HTERT RPE-1 (cell line): ENCODE measurements around the gene PRM2.

Source experiments
- in situ Hi-C: fragments of 300-500 bp; cut with MboI; formaldehyde crosslinking; loops from 4 replicates; pipeline ENCODE4 v1.14.3; 2020; ENCODE audit warnings: low sequenced_read_pairs

The PRM2 gene

DNA sequence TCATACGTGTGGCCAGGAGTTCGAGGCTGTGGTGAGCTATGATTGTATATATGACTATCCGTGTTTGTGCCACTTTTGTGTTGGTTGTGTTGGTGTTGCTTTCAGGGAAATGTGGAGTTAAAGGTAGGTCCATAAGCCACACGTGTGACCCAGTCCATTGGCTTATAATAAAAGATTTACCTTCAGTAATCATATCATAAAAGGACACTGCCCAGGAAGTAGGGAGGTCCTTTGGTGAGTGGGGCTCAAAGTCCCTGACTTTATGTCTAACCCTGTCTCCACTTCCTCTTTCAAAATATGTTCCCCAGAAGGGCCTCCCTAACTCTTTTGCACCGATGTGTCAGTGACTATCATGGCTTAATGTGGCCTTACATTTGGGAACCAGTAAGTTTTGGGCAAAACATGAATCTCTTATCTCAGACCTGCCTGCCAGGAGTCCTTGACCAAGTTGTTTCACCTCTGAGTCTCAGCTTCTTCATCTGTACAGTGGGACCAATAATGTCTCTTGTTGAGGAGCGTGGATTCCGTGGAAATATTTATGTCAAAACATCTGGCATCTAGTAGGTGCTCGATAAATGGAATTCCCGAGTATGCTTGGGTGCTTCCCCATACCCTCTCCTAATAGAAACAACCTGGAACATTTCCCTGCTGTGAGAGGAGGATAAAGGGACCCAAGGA is 12.0 kb downstream of the PRM2 start:
- in situ Hi-C loops = no loop called here

DNA sequence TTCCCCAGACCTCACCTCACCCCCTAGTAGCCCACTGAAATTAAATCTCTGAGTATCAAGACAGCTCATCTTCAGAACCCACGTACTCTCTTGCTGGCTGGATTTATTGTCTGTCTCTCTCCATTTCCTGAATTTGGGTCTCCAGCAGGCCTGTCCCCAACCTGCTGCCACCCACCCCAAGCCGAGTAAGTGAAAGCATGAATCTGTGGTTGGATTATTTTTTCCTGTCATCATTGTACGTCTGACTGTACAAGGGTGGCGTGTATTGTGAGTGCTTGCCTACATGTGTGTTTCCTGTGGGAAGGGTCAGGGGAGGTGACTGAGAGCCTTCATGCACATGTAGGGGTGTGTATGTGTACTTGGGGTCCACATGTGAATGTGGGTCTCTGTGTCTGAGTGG is 12.5 kb downstream of the PRM2 start:
- in situ Hi-C loops = no loop called here

DNA sequence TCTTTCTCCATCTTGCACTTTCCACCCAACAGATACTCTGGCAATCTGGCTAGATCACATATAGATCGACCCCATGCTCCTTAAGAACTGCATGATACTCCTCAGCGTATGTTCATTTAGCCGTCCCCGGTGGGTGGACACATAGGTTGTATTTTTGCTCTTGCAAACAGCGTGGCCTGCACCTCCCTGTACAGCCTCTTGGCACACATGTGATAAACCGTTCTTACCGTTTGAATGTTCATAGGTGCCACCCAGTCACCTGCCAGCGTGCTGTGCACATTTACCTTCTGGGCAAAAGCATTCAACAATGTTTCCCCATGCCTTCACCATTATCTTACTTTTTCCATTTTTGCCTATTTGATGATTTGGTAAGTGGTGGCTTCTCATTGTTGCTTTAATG is 13.4 kb downstream of the PRM2 start:
- in situ Hi-C loops = no loop called here

DNA sequence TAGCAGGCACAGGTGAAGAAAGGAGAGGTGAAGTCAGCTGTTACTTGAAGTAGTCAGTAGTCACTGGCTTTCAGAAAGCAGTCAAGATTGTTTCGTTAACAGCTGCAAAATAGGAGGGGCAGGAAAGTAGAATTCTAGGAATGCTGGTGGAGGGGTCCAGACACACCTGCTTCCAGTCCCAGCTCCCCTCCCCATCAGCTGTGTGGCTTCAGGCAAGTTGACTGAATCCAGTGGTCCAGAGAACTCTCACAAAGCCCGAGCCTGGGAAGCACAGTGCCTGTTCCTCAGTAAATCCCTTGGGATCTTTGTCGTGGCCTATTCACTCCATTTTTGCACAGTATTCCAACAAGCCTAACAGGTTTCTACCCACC is 15.7 kb downstream of the PRM2 start:
- in situ Hi-C loops = no loop called here

DNA sequence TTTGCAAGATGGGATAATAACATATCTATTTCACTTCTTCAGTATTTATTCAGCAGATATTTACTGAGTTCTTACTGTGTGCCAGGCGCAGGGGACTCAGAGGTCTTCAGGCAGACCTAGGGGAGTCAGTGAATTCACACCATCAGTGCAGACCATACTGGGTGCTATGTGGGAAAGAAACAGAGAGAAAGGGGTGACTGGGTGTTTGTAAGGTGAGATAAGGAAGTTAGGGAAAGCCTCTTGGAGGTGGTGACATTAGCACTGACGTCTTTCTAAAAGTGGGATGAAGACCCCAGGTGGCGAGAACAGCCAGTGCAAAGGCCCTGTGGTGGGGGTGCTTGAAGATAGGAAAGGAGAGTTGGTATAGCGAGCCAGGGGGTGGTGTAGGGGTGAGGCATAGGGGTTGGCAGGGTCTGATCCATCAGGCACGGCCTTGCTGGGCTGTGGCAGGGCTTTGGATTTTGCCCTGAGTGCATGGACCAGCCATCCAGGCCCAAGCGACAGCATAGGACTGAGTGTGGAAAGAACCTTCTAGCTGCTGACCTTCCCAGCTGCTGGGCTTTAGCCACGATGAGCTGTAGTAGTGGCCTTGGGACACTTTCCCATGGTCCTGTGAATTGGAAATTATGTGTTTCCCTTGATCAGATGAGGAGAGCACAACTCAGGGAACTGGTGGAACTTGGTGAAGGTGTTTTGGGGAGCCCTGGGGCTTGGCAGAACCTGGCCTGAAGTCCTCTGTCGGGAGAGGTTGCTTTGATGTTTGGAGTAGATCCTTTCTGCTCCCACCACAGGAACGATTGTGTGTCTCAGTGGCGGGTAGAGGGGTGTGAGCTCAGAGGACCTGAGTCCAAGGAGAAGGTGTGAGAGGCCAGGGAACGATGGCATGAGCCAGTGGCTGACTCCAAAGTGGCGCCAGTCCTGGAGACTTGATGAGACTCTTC is 16.4 kb downstream of the PRM2 start:
- in situ Hi-C loops = no loop called here

DNA sequence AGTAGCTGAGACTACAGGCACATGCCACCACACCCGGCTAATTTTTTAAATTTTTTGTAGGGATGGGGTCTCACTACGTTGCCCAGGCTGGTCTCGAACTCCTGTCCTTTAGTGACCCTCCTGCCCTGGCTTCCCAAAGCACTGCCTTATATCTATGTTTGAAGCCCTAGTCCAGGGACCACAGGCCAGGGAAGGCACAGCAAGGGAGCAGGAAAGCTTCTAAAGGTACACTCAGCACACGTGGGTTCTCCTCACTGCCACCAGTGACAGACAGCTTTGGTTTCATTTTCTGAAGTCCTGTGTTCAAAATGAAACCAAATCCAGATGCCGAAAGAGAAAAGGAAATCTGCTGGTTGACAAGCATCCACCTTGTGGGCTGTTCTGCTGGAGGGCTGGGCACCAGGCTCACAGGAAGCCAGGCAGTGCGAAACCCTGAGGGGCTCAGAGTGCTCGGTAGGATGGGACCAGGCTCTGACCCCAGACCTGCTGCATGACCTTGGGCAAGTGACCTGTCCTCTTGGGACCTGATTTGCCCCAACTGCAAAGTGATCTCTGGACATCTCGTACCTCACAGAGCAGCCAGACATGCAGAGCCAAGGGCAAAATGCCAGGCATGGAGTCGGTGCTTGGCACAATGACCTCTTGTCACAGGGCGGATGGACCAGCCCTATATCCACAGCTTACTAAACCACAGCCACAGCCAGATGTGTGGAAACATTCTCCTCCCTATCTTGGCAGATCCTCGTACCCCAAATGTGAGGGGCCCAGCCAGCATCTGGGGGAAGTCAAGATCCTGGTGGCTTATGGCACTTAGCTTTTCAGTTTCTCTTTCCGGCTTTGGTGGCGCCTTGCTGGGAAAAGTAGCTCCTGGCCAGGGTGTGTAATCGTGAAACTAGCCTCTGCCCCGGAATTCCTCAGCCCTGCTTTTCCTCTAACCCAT is 17.5 kb downstream of the PRM2 start:
- in situ Hi-C loops = no loop called here

DNA sequence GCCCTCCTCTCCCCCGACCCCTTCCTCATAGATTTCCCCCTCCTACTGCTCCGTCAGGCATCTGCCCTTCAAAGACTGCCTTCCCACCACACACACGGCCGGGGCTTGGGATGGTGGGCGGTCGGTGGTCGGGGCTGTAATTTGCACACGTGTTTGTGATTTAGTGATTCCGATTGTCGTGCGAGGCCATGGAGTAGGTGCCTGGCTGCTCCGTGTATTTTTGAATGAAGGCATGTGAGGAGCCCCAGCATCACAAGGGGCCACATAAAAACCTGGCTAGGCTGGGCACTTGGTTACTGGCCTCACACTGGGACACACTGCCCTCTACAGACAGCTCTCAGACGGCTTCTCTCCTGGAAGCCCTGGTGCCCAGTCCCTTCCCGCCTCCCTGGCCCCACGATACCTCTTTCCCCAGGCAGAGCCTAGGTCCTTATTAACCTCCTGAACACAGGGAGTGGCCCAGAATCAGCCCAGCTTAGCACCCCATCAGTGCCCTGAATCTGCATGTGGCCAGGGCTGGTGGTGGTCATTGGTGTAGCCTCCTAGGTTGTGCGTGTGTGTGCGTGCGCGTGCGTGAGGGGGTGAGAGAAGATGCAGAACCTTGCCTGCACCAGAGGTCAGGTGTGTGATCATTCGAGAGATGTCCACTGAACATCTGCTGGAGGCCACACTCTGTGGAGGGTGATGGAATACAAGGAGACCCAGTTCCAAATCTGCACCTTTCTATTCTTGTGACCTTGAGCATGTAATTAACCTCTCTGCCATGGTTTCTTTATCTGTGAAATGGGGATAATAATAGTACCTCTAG is 18.9 kb downstream of the PRM2 start:
- in situ Hi-C loops = no loop called here

DNA sequence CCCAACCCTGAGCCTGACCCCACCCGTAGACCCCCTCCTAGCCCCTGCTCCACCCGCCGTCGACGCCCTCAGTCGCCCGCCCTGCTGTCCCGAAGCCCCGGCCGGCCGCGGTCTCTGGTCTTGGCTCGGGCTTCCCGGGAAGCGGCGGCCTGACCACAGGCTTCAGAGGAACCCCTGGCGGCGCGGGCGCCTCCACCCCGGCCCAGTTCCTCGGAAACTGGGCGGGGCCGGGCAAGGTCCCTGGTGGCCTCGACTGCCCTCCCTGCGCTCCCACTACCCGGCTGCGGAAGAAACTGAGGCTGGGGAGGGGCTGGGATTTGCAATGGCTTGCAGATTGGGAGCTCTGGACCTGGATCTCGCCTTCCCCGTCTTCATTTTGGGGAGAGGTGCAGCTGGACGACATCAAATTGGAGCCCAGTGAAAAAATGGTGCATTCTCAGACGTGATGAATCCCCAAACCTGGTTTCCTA is 19.6 kb downstream of the PRM2 start:
- in situ Hi-C loops = no loop called here

DNA sequence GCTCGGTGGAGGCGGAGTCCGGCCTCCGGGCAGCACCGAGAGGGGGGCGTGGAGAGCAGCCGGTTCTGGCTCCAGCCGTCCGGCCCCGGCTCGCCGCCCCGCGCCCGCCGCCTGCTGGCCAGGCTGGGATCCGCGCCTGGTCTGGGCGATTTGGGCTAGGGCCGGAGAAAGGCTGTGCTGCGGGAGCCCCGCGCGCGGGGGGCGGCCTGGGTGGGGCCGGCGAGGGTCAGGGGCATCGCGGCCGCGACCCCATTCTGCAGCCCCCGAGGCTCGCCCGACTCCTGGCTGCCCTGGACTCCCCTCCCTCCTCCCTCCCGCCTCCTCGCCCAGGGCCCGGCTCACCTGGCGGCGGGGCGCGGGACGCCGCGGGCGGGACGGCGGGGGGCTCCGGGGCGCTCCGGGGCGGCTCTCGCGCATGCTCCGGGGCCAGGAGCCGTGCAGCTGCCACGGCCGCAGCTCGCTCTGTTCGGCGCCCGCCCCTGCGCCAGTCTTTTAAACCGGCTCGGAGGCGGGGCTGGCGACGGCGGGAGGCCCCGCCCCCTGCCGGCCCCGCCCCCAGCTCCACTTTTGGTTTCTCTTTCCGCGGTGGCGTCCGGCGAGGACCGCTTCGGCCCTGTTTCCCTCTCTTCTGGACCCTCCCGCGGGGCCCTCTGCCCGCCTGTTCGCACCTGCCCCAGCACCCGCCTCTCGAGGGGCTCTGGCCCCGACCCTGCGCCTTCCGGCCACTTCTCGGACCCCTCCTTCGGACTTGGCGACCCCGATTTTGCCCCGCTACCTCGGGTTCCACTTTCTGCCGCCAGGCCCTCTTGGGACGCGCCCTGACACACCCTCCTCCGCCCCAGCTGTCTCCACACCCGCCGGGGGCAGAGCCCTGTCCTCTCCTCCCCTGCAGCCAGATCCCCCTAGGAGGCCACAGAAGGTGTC is 20.3 kb downstream of the PRM2 start, which contains the start of gene SOCS1:
SOCS1 (minus strand) TSS at position 468 of the 924 bp plus-strand sequence. CDS start 726 bp downstream, outside the sequence.
- in situ Hi-C loops = no loop called here

DNA sequence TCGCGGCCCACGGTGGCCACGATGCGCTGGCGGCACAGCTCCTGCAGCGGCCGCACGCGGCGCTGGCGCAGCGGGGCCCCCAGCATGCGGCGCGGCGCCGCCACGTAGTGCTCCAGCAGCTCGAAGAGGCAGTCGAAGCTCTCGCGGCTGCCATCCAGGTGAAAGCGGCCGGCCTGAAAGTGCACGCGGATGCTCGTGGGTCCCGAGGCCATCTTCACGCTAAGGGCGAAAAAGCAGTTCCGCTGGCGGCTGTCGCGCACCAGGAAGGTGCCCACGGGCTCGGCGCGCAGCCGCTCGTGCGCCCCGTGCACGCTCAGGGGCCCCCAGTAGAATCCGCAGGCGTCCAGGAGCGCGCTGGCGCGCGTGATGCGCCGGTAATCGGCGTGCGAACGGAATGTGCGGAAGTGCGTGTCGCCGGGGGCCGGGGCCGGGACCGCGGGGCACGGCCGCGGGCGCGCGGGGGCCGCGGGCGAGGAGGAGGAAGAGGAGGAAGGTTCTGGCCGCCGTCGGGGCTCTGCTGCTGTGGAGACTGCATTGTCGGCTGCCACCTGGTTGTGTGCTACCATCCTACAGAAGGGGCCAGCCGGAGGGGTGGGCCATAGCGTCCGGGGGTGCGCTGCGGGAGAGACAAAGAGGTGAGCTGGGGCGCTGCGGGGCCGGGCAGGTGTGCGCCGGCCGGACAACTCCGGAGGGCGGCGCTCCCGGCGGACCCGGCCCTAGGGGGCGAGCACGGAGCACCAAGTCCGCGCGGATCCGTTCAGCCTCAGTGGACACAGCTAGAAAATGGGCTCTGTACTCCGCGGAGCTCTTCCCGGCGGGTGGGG is 21.2 kb downstream of the PRM2 start:
- in situ Hi-C loops = no loop called here

DNA sequence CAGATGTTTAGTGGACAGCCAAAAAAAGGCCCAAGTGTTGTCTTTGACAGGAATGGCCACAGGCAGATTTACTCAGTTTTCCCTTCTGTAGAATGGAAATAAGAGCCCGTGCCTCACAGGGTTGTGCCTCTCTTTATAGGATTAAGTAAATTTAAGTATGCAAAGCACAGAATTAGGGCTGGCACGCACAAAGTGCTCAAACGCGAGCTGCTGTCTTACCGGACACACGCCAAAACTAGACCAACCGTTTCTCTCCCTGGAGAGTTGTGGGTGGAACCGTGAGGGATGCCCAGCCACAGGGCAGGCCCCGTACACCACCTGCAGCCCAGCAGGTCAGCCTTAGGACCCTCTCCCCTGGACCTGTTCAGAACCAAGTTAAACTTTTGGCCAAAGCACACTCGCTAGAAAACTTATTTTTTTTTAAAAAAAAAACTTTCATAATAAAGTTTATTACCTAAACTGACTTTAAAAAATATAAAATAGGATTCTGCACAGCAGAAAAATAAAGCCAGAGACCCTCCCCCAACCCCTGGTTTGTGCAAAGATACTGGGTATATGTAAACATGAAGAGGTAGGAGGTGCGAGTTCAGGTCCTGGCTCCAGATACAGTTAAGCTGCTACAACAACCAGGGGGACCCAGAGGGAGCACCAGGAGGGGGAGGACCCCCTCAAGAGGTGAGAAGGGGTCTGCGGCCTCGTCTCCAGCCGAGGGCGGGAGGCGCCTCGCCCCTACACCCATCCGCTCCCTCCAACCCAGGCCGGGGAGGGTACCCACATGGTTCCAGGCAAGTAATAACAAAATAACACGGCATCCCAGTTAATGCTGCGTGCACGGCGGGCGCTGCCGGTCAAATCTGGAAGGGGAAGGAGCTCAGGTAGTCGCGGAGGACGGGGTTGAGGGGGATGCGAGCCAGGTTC is 22.0 kb downstream of the PRM2 start:
- in situ Hi-C loops = no loop called here

DNA sequence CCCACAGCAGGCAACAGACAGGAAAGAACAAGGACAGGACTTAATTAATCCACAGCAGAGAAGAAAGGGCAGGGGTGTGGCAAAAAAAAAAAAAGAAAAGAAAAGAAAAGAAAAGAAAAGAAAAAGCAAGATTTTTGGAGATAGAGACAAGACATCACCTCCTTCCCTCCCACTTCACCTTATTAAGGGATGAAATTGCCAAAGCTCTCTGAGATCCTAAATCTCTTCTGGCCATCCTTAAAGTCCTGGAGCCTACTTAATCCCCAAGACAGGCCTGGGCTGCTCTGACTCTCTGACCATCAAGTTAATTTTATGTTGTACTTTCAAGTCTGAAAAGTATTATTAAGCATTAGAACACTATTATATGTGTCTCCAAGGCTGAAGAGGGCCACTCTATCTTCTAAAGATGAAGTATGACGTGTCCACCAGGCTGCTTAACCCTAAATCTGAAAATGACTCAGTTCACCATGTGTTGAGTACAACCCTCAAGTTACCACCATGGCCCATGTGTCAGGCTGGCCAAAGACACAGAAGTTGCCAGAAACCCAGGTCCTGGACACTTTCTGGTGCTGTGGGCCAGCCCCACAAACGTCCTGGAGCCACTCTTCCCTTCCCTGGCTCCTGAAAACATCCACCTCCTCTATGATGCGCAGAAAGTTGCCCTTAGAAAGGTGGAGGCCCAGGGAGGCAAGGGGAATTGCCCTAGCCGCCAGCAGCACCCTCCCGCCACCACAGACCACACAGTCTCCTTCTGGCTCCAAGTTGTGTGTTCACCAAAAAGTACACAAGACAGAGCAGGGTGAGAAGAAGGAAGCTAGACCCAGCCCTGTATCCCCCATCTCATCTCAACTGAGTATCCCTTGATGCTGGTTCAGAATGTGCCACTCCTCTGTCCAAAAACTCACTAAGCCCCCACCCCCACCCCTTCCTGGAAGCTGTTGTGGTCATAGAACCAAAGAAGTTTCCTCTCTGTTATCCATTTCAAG is 23.0 kb downstream of the PRM2 start:
- in situ Hi-C loops = no loop called here

DNA sequence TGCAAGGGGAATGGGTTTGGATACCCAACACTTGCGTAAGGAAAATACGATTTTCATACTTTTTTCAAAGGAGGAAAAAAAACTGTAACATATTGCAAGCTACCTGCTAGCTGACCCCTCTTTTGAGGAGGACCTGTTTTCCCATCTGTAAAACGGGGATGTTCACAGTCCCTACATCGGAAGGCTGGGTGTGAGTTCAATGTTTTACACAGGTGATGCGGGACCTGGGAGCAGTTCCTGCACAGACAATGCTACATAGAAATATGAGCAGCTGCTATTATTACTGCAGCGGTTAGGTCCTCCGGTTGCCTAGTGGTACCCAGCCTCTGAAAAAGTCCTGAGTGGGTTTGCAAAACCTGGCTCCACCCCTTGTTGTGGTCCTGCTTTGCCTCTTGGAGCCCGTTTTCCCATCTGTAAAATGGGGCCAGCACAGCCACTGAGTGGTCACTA is 23.8 kb downstream of the PRM2 start:
- in situ Hi-C loops = no loop called here

DNA sequence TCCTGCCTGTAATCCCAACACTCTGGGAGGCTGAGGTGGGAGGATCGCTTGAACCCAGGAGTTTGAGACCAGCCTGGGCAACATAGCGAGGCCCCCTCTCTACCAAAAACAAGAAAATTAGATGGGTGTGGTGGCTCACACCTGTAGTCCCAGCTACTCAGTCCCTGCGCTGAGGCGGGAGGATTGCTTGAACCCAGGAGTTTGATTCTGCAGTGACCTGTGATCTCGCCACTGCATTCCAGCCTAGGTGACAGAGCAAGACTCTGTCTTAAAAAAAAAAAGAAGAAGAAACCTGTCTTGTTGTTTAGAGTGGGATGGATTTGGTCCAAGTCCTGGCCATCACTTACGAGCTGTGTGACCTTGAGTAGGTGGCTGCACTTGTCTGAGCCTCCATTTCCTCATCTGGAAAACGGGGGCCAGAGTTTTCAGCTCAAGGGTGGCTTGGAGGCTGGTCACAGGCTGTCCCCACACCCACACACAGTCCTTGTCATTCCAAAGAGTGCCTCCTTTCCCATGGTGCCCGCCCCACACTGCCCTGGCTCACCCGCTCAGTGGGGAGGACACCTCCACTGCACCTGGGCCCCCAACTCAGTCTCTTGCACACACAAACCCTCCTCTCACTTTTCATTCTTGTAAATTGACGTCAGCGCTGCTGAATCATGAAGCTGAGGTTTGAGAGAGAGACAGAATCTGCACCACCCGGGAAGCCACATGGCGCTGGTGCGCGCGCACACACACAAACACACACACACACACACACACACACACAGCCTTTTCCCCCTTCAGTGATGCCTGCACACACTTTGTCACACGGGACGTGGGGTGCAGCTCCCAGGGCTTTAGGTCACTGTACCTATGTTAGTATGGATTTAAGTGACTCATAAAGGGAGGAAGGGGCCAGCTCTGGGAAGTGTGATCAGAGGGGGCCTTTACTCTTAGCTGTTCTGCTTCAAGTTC is 24.5 kb downstream of the PRM2 start:
- in situ Hi-C loops = no loop called here
